ENCODE data around the gene ACTMAP.
"Not testable (repeated sequence)": the region's sequence is repeated elsewhere in the genome, so short reads cannot be mapped to it uniquely, and the experiment has no call there.

Gene ACTMAP, protein sequence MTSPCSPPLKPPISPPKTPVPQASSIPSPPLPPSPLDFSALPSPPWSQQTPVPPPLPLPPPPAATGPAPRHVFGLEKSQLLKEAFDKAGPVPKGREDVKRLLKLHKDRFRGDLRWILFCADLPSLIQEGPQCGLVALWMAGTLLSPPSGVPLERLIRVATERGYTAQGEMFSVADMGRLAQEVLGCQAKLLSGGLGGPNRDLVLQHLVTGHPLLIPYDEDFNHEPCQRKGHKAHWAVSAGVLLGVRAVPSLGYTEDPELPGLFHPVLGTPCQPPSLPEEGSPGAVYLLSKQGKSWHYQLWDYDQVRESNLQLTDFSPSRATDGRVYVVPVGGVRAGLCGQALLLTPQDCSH

GRCh38 chr19:40750058-40750873, at the start of gene ACTMAP:
TSS of gene ACTMAP (minus strand) at chr19:40750477. CDS start at chr19:40749803, 674 bp downstream.
- DNase-seq, result peak; percentile 98

DNA sequence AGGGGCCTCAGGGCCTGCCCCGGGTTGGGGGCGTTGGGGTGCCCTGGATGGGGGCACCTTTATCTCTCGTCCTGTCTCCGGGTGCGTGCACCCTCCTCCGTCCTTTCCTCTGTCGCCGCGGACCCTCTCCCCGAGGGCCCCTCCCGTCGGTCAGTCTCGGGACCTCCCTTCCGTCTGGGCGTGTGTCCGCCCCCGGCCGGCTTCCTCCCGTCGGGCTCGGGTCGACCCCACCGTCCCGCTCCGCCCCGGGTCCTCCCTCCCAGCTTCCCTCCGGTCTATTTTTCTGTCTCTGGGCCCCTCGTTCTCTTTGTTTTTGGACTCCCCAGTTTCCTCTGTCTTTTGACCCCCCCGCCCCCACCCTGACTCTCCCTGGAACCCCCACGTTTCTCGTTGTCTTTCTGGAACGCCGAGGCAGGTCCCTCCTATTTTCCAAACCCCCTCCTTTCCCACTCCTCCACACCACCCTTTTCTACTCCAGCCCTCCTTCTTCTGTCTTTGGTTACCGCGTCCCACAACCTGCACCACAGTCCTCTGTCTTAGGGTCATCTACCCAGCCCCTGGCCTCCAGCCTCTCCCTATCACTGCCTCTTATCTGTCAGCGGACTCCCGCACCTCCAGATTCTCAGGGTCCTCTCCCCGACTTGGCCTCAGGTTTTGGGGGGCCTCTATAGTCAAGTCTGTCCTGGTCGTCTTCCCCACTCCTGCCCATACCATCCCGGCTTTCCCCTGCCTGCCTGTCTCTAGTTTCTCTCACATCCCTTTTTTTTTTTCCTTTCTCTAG, 49.5 kb upstream of the ACTMAP start:
- no peak for DNase-seq

DNA sequence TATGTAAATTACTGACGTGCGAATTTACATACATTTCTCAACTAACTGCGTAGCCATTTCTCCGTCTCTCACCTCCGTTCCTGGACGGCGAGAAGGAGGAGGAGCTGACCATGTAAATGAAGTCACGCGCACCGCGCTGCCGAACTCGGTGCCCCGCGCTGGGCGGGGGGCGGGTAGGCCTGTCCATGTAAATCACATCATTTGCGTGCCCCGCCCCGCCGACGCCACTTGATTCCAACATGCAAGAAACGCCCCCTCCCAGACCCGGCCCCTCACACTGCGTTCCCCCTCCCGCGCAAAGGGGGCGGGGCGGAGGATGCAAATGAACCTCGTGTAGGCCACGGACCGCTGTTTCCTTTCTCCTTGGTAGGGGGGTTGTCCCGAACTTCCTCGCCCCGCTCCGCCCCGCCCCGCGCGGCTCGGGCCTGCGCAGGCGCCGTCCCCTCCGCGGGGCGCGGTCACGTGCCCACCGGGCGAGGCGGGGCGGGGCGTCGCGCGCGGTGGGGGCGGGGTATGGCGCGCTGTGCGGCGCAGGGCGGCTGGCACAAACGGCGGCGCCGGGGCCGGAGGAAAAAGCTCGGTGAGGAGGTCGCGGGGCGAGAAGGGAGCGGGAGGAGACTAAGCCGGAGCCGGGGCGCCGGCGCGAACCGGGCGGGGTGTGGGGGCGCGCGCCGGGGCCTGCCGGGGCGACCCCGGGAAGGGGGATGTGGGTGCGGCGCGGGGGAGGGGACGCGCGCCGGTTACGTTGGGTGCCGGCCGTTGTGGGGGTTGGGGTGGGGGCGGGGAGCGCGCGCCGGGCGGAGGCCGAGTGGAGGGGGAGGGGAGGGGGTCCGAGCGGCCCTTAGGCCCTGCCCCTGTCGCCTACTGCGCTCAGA, 48.6 kb upstream of the ACTMAP start, which contains the start of gene EGLN2:
EGLN2 (plus strand) TSS at position 509 of the 875 bp plus-strand sequence. CDS start 1,382 bp downstream, outside the sequence.
- peak; percentile 88 for DNase-seq

- peak; percentile 43 for DNase-seq
Observed at GRCh38 chr19:40797963-40798682, 47.8 kb upstream of the ACTMAP start.

GRCh38 chr19:40797166-40797962, 47.1 kb upstream of the ACTMAP start:
- no peak for DNase-seq

GRCh38 chr19:40791996-40792395, 41.7 kb upstream of the ACTMAP start:
- no peak for DNase-seq

GRCh38 chr19:40791349-40791748, 41.1 kb upstream of the ACTMAP start:
- no peak for DNase-seq

- no peak for DNase-seq
Observed at GRCh38 chr19:40786060-40787037, 36.1 kb upstream of the ACTMAP start.

- DNase-seq, result no peak
Observed at GRCh38 chr19:40785526-40785925, 35.2 kb upstream of the ACTMAP start.

- DNase-seq, result not testable (repeated sequence)
Observed at GRCh38 chr19:40784146-40784545, 33.9 kb upstream of the ACTMAP start.

GRCh38 chr19:40783711-40784110, 33.4 kb upstream of the ACTMAP start:
- DNase-seq, result no peak

GRCh38 chr19:40781140-40781539, 30.9 kb upstream of the ACTMAP start:
- DNase-seq, result no peak

DNA sequence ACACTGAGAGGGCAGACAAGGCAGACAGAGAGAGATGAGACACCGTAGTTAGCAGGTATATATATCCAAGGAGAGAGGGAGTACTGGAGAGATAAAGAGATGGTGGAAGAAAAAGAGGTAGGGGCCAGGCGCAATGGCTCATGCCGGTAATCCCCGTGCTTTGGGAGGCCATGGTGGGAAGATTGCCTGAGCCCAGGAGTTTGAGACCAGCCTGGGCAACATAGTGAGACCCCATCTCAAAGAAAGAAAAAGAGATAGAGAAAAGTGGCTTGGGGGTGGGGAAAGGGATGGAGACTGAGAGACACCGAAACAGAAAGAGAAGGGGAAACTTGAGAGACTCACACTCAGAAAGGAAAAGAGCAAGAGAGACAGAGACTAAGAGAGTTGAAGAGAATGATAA, 30.3 kb upstream of the ACTMAP start:
- no peak for DNase-seq

- no peak for DNase-seq
Observed at GRCh38 chr19:40778706-40779284, 28.5 kb upstream of the ACTMAP start.

DNA sequence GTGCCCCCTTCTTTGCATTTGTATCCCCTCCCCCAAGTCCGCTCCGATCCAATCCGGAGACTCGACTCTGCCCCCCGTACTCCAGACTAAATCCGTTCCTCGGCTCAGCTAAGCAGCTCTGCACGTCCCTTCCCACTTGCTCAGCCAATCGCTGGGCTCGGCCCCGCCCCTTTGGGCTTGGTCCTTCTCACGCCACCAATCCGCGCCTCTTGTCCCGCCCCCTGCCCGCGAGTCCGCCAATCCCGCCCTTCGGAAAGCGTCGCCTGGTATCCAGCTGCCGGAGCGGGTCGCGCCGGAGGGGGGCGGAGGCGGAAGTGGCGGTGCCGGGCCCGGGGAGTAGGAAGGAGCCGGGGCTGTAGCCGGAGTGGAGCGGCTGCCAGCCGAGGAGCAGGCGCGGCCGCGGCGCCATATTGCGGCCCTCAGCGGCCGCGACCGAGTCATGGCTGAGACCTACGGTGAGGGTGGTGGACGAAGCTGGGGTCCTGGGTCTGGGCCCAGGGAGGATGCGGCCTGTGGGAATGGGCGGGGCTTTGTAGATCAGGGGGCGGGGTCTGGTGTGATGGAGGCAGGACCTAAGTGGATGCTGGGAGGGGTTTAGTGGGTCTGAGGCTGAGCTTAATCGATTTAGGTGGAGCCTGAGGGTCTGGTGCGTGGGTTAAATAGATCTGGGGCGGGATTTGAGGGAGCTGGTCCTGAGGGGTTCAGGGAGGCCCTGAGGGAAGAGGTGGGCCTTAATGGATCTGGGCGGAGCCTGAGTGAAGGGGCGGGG, 27.8 kb upstream of the ACTMAP start, which contains the start of gene RAB4B:
RAB4B (plus strand) TSS at position 311 of the 769 bp plus-strand sequence; CDS start at position 440, 129 bp downstream.
- DNase-seq, result peak; percentile 97

DNA sequence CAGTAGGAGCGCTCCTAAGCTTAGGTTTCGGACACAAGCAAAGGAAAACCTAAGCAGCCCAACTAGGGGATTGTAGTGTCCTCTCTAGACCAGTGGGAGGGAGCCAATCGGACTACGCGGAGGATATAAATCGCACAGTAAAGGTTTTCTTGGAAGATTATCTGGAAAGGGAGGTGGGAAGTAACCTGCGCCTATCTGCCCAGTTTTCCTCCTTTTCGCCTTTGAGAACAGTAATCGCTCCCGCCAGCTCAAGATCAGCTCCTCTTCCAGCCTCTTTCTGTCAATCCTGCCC, 27.3 kb upstream of the ACTMAP start:
- DNase-seq, result no peak

DNA sequence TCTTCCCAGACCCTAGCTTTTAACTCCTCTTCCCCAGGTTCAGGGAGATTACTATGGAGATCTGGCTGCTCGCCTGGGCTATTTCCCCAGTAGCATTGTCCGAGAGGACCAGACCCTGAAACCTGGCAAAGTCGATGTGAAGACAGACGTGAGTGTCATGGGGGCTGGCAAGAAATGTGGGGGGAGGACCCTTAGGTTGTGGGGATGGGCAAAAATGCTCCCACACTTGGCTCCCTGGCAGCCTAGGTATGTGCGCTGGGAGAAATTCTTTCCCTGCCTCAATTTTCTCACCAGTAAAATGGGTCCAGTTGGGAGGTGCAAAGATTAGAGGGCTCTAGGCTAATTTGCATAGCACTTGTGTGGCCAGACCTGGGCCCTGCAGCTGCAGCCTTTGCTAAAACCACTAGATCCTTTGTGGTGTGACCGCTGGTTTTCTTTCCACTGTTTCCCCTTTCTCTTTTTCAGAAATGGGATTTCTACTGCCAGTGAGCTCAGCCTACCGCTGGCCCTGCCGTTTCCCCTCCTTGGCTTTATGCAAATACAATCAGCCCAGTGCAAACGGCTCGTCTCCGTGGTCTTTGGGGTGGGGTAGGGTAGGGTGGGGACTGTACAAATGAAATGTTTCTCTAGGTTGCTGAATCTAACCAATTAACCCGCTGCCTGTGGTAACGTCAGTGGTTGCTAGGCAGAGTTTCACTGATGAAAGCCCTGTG, 26.8 kb upstream of the ACTMAP start:
- peak; percentile 90 for DNase-seq
